DMS153 treated with DMSO at 0.1 percent for 48 hours (cell line): Measurements from ENCODE around the gene ZBTB20.
"Not testable (repeated sequence)": the region's sequence is repeated elsewhere in the genome, so short reads cannot be mapped to it uniquely, and the experiment has no call there.

ENCODE experiments used
- DNase-seq: peaks from one replicate; lab custom pipeline; 2025; ENCODE audit not compliant: unreplicated experiment; lab: John Stamatoyannopoulos, UW

Gene ZBTB20

GRCh38 chr3:114685161-114685560, 461.9 kb downstream of the ZBTB20 start:
- no peak for DNase-seq

DNA sequence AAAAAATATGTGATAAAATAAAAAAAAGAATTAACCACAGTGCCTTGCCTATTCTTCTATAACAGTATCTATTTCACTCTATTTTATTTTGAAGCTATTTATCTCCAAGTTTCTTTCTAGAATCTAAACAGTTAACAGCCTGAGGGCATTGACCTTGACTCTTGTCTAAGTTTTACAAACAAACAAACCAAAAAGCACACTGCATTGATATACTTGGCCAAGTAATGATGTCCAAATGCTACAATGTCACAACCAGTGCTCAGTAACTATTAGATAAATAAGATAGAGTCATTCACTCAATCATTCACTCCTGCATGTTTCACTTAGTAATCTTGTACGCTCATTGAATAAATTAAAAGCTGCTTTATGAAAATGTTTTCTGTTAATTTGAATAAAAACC, 466.8 kb downstream of the ZBTB20 start:
- no peak for DNase-seq

GRCh38 chr3:114679773-114680172, 467.3 kb downstream of the ZBTB20 start:
- DNase-seq: not testable (repeated sequence)

- DNase-seq: no peak
Measured at GRCh38 chr3:114675104-114675503, 472.0 kb downstream of the ZBTB20 start.

GRCh38 chr3:114674036-114674435, 473.1 kb downstream of the ZBTB20 start:
- no peak for DNase-seq

DNA sequence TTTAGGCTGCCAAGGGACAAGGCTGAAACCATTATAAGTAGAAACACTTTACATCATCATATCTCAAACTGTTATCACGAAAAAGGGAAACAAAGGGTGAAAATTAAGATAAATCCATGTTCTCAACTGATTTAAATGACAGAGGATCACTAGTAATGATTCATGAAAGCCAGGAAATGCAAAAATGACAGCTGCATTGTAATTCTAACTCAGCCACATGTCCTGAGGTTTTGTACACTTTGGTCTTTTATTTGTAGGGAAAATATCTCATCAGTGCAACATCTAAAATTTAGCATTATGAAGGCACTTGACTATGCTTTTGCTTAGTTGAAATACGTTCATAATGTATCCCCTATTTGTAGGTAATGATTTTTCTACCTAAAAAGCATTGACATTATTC, 473.6 kb downstream of the ZBTB20 start:
- DNase-seq: no peak

DNA sequence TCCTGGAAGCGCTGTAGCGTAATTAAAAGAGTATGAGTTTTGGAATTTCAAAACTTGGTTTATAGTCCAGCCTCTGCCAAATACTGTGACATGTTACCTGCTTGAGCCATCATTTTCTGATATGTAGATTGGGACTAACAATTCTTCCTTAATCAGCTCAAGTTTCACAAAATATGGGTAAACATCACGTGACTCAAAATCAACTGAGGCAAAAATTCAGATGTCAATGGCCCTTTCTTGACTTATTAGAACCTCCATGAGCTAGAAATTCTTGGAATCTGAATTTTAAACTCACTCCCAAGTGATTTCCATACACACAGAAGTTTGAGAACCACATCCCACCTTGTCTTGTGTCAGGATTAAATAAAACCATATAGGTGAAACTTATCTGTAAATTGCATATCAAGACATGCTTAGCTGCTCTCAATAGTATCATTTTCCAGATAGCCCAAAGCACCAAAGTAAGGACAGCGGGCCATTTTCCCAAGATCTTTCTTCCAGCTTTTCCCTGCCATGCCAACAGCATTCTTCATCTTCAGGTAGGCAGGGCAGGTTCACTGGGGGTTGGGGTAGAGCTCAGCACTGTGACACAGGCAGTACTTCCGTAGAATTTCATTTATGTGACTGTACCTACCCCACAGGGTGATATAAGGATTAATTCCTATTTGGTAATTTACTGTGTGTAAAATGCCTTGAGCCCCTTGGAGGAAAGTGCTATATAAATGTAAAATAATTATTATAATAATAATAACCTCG, 474.2 kb downstream of the ZBTB20 start:
- no peak for DNase-seq

DNA sequence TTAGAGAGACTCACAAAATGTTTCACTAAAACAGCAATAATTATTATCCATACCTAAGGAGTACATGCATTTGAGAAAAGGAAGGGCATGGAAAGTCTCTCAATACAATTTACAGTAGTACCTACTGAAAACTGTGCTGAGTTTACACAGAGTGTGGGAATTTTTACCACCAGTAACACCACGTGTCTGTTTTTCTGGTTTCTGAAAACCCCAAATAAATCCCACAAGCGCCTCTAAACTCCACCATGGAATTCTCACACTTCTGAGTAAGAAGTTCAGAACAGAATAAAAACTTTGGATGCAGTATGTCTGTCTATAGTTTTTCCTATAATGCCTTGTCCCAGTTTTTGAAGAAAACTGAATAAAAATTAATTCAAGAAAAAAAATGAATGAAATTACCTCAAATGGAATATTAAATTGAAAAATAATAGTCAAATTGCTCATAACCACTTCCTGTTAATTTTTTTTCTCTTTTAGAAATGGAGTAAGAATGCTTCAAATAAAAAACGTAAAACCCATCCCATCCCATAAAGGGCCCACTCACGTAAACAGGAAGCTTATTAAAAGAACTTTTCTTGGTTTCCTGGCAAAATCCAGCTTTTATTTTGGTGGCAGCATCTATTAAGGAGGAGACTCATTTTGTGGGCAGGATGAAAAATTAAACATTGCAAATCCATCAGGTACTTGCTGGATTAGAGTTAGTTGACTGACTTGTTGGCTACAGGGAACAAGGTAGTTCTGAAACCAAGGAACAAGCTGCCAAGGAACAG, 475.2 kb downstream of the ZBTB20 start:
- no peak for DNase-seq

DNA sequence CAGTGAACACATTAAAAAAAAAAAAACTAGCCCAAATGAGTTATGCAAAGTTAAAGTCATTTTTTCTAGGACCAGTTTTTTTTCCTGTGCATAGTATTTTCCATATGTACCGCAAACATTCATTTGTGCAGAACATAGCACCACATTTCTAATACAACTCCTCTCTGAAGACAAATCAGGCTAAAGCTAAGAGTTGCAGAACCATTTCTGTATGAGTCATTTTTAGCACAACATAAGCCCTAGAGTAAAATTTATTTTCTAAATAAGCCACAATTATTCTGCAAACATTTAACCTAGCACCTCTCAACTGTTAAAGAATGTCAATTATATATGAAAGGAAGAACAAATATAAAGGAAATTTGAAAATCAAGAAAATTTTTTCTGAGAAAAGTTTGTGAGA, 477.5 kb downstream of the ZBTB20 start:
- DNase-seq: no peak

- no peak for DNase-seq
Measured at GRCh38 chr3:114668099-114668498, 479.0 kb downstream of the ZBTB20 start.

- no peak for DNase-seq
Measured at GRCh38 chr3:114666623-114667022, 480.5 kb downstream of the ZBTB20 start.

- DNase-seq: no peak
Measured at GRCh38 chr3:114664006-114664405, 483.1 kb downstream of the ZBTB20 start.

DNA sequence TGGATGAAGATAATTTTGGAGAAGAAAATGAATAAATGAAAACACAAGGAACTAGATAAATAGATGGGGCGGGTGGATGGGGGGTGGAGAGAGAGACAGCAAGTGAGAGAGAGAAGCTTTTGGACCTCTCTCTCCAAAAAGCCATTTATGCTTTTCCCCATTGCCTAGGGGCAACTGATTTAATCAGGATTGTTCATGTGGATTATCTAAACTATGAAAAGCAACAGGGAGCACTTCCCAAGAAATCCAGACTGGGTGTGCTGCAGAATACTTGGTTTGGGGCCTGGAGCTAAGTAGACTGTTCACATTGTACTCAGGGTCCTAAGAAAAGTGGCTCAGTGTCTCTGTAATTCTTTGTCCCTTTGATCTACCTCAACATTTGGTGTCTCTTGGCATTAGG, 486.3 kb downstream of the ZBTB20 start:
- DNase-seq: no peak

DNA sequence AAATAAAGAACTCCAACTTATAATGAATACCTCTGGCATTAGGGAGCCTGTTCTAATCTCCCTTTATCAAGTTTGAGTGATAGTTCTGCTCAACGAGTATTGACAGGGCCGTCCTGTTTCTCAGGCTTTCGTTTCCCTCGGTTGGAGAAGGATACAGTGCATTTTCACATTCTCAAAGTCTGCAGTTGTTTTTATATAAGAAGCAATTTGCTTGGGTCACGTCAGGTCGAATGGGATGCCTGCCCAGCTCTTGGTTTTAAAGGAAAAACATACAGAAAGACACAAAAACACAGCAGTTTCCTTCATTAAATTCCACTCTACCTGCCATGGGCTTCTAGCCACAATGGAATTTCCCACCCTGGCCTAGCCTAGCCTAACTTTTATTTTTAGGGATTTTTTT, 487.0 kb downstream of the ZBTB20 start:
- DNase-seq: no peak

DNA sequence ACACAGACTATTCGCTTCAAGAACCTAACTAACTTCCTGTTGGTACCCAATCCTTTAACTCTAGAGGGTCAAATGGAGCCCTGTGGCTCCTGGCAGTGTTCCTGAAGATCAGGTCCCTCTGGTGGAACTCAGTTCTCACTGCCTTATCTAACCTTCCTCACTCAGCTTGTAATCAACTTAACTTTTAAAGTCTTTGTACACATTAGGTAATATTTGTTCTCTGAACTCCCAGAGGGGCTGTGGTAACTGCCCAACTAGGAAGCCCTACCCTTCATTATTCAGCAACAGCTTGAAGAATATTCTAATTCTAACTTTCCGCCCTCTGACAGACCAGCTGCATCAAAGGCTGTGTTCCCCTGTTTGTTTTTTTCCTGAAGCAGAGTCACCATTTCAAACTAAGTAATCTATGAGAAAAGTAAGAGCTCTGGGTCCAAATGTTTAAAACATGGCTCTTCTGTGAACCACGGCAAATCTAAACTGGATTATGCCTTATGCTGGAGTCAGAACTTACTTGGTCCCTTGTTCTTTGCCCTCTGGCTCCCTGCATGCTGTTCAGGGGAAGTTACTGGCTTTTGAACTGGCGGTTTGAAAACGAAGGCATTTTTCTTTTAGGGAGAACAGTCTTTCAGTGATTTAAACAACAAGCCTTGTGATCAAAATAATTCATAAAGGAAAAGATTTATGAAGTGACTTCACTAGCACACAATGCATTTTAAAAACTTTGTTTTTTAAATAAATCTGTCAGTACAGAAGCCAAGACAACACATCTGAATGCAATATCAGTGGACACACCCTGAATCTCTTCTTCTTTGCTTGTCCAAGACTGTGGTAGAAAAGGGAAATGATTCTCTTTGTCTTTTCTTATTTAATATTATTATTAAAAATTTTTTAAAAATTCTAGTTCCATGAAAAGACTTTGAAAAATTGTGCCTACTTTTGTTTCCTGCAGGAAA, 487.7 kb downstream of the ZBTB20 start:
- DNase-seq: no peak

DNA sequence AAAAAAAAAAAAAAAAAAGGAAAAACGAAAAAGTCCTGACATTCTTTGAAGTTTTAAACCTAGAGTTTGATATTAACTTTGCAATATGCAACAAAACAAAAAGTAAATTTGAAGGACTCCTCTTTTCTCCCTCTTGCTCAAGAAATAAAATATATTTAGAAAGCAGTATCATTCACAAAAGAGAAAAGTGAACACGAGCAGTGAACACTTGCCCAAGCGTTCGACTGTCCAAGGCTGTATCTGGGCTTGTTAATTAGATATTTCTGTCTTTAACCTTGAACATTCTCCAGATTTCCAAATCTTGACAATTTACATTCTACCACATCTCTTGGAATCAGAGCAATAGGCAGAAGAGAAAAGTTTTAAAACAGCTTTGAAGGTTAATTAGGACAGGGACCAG, 495.5 kb downstream of the ZBTB20 start:
- DNase-seq: no peak

GRCh38 chr3:114650808-114651207, 496.3 kb downstream of the ZBTB20 start:
- DNase-seq: no peak

GRCh38 chr3:114649331-114649730, 497.8 kb downstream of the ZBTB20 start:
- no peak for DNase-seq

DNA sequence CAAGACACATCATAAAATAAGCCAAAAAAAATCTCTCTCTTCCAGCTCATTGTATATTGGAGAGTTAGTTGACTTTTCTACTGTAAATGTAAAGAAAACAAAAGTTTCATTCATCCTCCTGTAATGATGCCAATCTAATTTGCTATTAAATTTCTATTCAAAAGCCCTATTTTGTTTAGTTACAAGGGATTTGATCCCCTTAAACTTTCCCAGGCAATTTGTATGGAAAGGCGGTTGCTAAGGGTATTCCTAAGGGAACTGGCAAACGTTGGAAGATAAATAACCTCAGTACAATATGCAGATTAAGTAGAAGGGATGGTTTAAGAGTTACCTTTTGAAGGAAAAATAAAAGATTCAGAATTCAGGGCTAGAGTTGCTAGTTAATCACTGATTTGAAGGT, 500.6 kb downstream of the ZBTB20 start:
- DNase-seq: no peak

- no peak for DNase-seq
Measured at GRCh38 chr3:114645392-114645791, 501.7 kb downstream of the ZBTB20 start.

DNA sequence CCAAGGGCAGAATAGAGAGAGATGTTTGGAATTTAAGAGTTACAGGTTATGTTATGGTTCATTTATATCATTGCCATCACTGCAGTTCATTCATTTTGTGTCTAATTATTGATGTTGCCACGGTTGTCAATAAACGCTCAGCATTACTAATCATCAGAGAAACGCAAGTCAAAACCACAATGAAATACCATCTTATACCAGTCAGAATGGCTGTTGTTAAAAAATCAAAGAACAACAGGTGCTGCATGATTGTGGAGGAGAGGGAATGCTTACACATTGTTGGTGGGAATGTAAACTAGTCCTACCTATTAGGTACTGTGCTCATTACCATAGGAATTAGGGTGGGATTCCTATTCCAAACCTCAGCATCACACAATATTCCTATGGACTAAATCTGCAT, 502.7 kb downstream of the ZBTB20 start:
- DNase-seq: no peak
